ENCODE data around the gene BSDC1.

DNA sequence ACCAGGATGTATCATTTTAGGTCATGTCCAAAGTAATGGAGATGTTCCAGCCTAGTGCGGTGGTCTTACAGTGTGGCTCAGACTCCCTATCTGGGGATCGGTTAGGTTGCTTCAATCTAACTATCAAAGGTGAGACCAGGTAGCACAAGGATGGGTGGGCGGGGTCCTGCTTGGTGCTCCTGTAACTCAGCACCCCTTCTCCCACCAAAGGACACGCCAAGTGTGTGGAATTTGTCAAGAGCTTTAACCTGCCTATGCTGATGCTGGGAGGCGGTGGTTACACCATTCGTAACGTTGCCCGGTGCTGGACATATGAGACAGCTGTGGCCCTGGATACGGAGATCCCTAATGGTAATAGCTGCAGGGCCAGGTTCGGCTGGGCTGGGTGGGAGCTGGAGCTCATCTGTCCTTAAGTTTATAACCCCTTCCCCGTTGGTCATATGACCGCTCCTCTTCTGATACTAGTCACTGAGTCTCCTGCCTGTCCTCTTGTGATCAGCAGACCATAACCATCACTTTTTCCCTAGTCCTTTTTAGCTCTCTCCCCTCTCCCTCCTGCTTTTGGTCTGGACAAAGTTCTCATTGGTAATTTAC lies 63.6 kb downstream of the BSDC1 start:
- TF ChIP-seq CTCF (IDR thresholded peaks at IDR 0.05 in 8 of 11, conservative IDR thresholded peaks at IDR 0.05 in 3 of 11) (no peak), POLR2A (IDR thresholded peaks at IDR 0.05) (no peak)
